Panc1 (cell line): Measurements from ENCODE around the gene LRRTM3. TPM values are rescaled to one million over a fixed set of nuclear protein-coding genes. Genes with fewer than 3 reads are reported as not detected.

ENCODE experiments used
- ATAC-seq: fragments of 200-7000 bp; cut with Tn5 transposase; 2 replicates; pipeline ENCODE4 v1.9.1; 2020; ENCODE audit warnings: mild to moderate bottlenecking, moderate library complexity
- BruUV-seq: library from RNA; stranded (reverse); fragments of 400-500 nt; replicated peaks from 2 replicates; lab custom pipeline; 2021; lab: Mats Ljungman, UMichigan
- CTCF ChIA-PET: fragments of 300-600 bp; sonication (Branson Sonifier 250); formaldehyde crosslinking; loops from one replicate; lab custom pipeline; 2022; ENCODE audit warnings: antibody characterized with exemption; lab: Charles Lee
- POLR2A ChIA-PET: fragments of 300-600 bp; sonication (Branson Sonifier 250); formaldehyde crosslinking; loops from one replicate; lab custom pipeline; 2022; ENCODE audit warnings: antibody characterized with exemption; lab: Charles Lee
- DNase-seq: peaks from one replicate; pipeline ENCODE4 v3.0.0-alpha.2; 2010; ENCODE audit warnings: low read depth, low spot score
- H3K27ac ChIP-seq: 2 replicates; pipeline ENCODE4 v1.5.1; 2011; ENCODE audit warnings: mild to moderate bottlenecking, low read length, inconsistent platforms
- H3K27me3 ChIP-seq: fragments of 200-500 bp; sonication (Bioruptor generic); 2 replicates; pipeline ENCODE4 v1.6.0; 2014; ENCODE audit warnings: low read length, inconsistent platforms; ENCODE audit not compliant: control insufficient read depth, insufficient read depth
- H3K36me3 ChIP-seq: fragments of 200-500 bp; sonication (Bioruptor generic); 2 replicates; pipeline ENCODE4 v1.5.1; 2014; ENCODE audit warnings: inconsistent platforms, mild to moderate bottlenecking, low read length, moderate library complexity; ENCODE audit not compliant: control insufficient read depth, insufficient read depth
- H3K4me1 ChIP-seq: 2 replicates; pipeline ENCODE4 v1.5.1; 2011; ENCODE audit warnings: inconsistent platforms, mild to moderate bottlenecking, low read length, moderate library complexity; ENCODE audit not compliant: control insufficient read depth, insufficient read depth
- H3K4me3 ChIP-seq, 2 experiments: 2 replicates each; pipeline ENCODE4 v1.5.1; 2011 to 2012; ENCODE audit warnings: low read depth in 2 of 2, low read length in 2 of 2, mild to moderate bottlenecking in 2 of 2, inconsistent platforms in 1 of 2, moderate library complexity in 1 of 2
- H3K9me3 ChIP-seq: fragments of 200-500 bp; sonication (Bioruptor generic); 2 replicates; pipeline ENCODE4 v1.5.1; 2014; ENCODE audit warnings: low read depth, mild to moderate bottlenecking, inconsistent platforms, low read length, moderate library complexity; ENCODE audit not compliant: control insufficient read depth, insufficient read depth
- POLR2AphosphoS5 ChIP-seq: IDR thresholded peaks from 2 replicates; pipeline ENCODE4 v1.6.1; 2012; ENCODE audit warnings: mild to moderate bottlenecking, low read depth, low read length, moderate library complexity
- REST ChIP-seq, 2 experiments: IDR thresholded peaks; 2 replicates each; pipeline ENCODE4 v1.6.1; 2011 to 2012; ENCODE audit warnings: low read depth in 2 of 2, control low read depth in 1 of 2, low read length in 1 of 2, mild to moderate bottlenecking in 1 of 2, moderate library complexity in 1 of 2; ENCODE audit not compliant: insufficient read depth in 1 of 2
- SIN3A ChIP-seq: IDR thresholded peaks from 2 replicates; pipeline ENCODE4 v1.6.1; 2012; ENCODE audit warnings: low read depth, mild to moderate bottlenecking, low read length, moderate library complexity, borderline replicate concordance; ENCODE audit not compliant: insufficient read depth
- TCF7L2 ChIP-seq: IDR thresholded peaks from 2 replicates; pipeline ENCODE4 v1.6.1; 2011; ENCODE audit warnings: mild to moderate bottlenecking, low read depth, low read length, inconsistent platforms
- in situ Hi-C: cut with HindIII; loops from 2 replicates; pipeline ENCODE4 v1.10.0; 2016; ENCODE audit warnings: low sequenced_read_pairs, low pct_unique_long_range_greater_than_20kb
- intact Hi-C: fragments of 100-400 bp; cut with micrococcal nuclease; formaldehyde crosslinking; loops from one replicate; pipeline ENCODE4 v1.10.0; 2022; ENCODE audit not compliant: unreplicated experiment
- total RNA-seq: library from RNA; stranded (reverse); gene quantifications from one replicate; pipeline ENCODE4 v1.2.1, GENCODE V29; 2021; ENCODE audit not compliant: unreplicated experiment
- TF ChIP-seq, protein P1 (sequence below): fragments of 450-650 bp; IDR thresholded peaks from 2 replicates; pipeline ENCODE4 v1.5.1; 2017; ENCODE audit warnings: mild to moderate bottlenecking

LRRTM3 gene
- total RNA-seq, 1 experiment from 2014 or later = 0.10 TPM

DNA sequence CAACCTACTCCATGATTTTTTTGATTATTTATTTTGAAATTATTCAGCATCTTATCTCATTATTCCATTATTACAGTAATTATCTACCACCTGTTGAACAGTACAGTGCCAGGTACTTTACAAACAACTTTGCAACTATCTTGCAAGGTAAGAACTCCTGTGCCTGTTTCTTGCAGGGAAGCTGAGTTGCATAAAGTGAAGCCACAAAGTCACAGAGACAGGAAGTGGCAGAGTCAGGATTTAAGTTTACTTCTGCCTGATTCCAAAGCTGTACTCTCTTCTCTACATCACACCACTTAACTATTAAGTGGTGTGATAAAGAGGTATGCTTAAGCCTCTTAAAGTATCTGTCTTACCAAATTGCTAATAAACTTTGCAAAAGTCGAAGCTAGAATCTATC, 80.1 kb downstream of the LRRTM3 start:
- Histone ChIP-seq H3K4me3 (no peak overlapping the region), H3K36me3 (no peaks in the 10 kb centered on the region), H3K27ac (no peak overlapping the region), H3K4me1 (no peaks in the 10 kb centered on the region), H3K27me3 (no peaks in the 10 kb centered on the region), H3K9me3 (no peaks in the 10 kb centered on the region; the same call in 1 of the 2 replicates)
- ATAC-seq (no peak), DNase-seq (no peak)
- ChIA-PET CTCF (no interaction called here), POLR2A (interaction anchor here (0.6 kb wide), 1 partner anchor 88 kb away, joined by 3 read pairs; no protein-coding TSS in a partner anchor)
- intact Hi-C loops = no loop called here
- in situ Hi-C loops = no loop called here
- no TSS peak for BruUV-seq
- no peak for TF ChIP-seq TCF7L2
- TF ChIP-seq POLR2AphosphoS5 = no peak
- no peak for TF ChIP-seq REST (IDR thresholded peaks at IDR 0.05; ENCODE audit: insufficient read depth in 1 of 2, low read depth in 2 of 2, low read length in 1 of 2)
- TF ChIP-seq, protein P1, sequence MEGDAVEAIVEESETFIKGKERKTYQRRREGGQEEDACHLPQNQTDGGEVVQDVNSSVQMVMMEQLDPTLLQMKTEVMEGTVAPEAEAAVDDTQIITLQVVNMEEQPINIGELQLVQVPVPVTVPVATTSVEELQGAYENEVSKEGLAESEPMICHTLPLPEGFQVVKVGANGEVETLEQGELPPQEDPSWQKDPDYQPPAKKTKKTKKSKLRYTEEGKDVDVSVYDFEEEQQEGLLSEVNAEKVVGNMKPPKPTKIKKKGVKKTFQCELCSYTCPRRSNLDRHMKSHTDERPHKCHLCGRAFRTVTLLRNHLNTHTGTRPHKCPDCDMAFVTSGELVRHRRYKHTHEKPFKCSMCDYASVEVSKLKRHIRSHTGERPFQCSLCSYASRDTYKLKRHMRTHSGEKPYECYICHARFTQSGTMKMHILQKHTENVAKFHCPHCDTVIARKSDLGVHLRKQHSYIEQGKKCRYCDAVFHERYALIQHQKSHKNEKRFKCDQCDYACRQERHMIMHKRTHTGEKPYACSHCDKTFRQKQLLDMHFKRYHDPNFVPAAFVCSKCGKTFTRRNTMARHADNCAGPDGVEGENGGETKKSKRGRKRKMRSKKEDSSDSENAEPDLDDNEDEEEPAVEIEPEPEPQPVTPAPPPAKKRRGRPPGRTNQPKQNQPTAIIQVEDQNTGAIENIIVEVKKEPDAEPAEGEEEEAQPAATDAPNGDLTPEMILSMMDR = no peak
- TF ChIP-seq SIN3A = no peak

- Histone ChIP-seq H3K27ac (no peak overlapping the region), H3K9me3 (no peaks in the 10 kb centered on the region; the same call in 1 of the 2 replicates), H3K4me1 (no peaks in the 10 kb centered on the region), H3K36me3 (no peaks in the 10 kb centered on the region), H3K4me3 (no peak overlapping the region), H3K27me3 (no peaks in the 10 kb centered on the region)
- ATAC-seq (no peak), DNase-seq (no peak)
- in situ Hi-C loops = no loop called here
- POLR2A ChIA-PET = no interaction called here
- CTCF ChIA-PET = no interaction called here
- BruUV-seq = no TSS peak
- TF ChIP-seq SIN3A (no peak), POLR2AphosphoS5 (no peak), REST (IDR thresholded peaks at IDR 0.05; ENCODE audit: insufficient read depth in 1 of 2, low read depth in 2 of 2, low read length in 1 of 2) (no peak), TCF7L2 (no peak)
- TF ChIP-seq, protein P1 = no peak
- intact Hi-C loops = no loop called here
Measured at GRCh38 chr10:67011480-67011879, 85.6 kb downstream of the LRRTM3 start.
